HG03521 (cell line): ENCODE measurements around the gene SYS1.

ENCODE experiments used
- ATAC-seq: cut with Tn5 transposase; IDR thresholded peaks from one replicate; pipeline ENCODE4 v1.9.1; 2021; ENCODE audit warnings: mild to moderate bottlenecking, moderate library complexity; ENCODE audit not compliant: unreplicated experiment

Gene SYS1

DNA sequence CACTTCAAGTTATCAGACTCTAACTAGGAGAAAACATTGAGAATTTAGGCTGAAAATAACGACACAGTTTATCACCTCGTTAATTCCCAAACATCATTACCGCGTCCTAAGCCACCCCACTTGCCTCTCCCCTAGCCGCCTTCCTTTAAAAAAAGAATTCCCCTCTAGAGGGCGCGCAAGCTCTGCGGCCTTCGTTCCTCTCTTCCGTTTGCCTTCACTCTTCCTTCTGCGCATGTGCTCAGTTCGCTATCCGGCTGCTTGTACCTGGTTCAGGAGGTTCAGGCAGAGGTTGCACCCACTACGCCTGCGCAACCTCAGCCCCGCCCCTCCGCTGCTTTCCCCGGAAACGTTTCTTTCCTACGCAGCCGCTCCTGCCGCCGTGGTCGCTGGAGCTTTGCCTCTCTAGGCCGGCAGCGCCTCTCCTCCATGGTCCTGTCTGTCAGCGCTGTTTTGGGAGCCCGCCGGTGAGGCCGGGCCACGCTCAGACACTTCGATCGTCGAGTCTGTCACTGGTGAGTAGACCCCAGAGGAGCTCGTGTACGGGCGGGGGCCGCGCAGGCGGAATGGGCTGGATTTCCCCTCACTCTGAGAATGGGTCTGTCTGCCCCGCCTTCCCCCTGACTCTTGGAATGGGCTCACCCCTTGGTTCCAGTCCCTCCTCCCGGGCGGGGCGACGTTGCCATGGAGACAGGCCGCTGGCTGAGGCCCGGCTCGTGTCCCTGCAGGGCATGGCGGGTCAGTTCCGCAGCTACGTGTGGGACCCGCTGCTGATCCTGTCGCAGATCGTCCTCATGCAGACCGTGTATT, at the start of gene SYS1:
Gene SYS1, plus strand, starts transcription at position 353 of the 807 bp plus-strand sequence. Its CDS starts 376 bp downstream, at position 729.
- peak; percentile 87 for ATAC-seq

DNA sequence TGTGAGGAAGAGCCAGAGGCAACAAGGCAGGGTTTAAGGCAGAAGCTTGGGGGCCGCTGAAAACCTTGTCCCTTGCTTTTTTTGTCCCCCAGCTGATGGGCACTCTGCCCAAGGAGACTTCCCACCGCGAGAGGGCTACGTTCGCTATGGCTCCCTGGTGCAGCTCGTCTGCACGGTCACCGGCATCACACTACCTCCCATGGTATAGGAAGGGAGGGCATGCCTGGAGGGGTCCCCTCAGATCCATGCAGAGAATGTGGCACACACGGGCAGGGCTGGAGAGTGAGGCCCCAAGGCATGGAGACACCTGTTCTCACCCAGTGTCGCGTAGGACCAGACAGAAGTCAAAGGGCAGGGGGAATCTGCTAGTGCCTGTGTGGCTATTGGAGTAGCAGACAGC, 49.0 kb upstream of the SYS1 start:
- ATAC-seq = no peak

DNA sequence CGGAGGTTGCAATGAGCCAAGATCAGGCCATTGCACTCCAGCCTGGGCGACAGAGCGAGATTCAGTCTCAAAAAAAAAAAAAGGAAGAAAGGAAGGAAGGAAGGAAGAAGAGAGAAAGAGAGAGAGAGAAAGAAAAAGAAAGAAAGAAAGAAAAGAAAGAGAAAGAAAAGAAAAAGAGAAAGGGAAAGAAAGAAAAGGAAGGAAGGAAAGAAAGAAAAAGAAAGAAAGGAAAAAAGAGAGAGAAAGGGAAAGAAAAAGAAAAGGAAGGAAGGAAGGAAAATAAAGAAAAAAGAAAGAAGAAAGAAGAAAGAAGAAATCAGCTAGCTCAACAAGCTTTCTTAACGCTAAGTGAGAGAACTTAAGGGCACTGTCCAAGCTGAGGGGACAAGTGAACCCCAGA, 47.3 kb upstream of the SYS1 start:
- no peak for ATAC-seq

DNA sequence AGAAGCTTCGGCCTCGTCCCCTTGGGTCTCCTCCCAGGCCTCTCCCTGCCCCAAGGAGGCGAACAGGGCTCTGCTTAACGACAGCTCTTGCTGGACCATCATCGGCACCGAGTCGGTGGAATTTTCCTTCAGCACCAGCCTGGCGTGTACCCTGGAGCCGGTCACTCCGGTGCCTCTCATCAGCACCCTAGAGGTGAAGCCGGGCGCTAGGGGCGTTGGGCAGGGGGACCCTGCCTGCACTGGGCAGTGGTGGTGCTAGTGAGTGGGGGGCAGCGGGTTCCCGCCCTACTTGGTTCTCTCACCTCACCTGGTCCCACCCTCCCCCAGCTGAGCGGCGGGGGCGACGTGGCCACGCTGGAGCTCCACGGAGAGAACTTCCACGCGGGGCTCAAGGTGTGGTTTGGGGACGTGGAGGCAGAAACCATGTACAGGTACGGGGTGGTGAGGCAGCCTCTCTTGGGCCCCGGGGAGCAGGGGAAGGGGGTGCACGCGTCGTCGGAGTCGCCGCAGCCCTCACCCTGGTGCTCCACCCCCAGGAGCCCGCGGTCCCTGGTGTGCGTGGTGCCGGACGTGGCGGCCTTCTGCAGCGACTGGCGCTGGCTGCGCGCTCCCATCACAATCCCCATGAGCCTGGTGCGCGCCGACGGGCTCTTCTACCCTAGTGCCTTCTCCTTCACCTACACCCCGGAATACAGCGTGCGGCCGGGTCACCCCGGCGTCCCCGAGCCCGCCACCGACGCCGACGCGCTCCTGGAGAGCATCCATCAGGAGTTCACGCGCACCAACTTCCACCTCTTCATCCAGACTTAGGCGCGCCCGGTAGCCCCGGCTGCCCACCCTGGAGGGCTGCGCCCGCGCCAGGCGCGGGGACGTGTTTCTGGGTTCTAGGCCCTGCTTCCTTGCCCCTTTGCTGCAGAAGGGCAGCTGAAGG, 46.5 kb upstream of the SYS1 start:
- no peak for ATAC-seq

DNA sequence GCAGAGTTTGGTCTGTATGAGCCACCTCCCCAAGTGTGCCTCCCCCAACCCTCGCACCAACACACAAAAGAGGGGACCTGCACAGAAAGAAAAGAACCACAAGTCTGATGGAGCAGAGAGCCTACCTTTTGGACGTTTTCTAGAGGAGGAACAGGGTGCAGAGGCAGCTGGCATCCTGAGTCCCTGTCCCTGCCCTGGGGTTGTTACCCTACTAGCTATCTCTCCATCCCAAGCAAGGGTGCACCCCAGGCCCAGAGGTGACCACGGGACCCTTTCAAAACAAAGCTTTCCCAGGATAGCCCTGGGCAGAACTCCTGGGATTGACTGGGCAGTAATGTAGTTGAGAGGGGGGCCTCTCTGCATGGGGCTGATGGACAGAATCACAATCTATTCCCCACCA, 45.1 kb upstream of the SYS1 start:
- ATAC-seq = no peak

DNA sequence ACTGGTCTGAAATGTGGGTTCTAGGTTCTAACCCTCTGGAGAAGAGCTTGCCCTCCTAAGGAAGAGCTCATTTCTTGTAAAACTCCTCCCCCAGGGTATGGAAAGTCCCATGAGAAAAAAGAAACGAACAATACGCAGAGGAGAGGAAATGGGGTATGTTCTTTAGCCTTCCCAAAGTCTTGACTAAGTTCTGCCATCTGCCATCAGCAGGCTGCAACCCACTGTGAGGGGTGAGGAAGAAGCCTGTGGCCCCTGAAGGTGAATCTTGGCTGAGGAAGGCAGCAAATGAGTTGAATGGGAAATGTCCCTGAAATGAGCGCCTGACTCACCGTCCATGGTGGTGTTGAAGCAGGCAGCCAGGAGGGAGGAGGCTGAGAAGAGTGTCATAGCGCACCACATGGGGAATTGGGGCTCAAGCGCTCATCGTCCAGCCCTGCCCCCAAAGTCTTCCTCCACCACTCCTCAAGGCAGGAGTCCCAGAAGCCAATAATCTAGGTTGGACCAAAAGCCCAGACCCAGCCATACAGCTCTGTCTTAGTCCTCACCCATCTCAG, 44.5 kb upstream of the SYS1 start:
- no peak for ATAC-seq

DNA sequence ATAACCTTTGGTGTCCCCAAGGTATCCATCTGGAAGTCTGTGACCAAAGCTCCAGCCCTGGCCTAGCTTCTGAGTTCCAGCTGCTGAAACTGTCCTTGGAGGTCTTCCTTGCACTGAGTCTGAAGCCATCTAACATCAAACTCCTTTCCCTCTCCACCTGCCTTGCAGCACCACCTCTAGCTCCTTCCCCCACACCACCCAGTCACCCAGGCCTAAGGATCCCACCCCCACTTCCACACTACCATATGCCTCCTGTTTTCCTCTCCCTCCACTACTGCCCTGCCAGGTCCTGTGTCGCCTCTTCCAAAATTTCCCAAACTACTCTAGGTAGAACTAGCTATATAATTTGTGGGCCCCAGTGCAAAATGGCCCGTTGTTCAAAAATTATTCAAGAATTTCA, 44.0 kb upstream of the SYS1 start:
- ATAC-seq = no peak

DNA sequence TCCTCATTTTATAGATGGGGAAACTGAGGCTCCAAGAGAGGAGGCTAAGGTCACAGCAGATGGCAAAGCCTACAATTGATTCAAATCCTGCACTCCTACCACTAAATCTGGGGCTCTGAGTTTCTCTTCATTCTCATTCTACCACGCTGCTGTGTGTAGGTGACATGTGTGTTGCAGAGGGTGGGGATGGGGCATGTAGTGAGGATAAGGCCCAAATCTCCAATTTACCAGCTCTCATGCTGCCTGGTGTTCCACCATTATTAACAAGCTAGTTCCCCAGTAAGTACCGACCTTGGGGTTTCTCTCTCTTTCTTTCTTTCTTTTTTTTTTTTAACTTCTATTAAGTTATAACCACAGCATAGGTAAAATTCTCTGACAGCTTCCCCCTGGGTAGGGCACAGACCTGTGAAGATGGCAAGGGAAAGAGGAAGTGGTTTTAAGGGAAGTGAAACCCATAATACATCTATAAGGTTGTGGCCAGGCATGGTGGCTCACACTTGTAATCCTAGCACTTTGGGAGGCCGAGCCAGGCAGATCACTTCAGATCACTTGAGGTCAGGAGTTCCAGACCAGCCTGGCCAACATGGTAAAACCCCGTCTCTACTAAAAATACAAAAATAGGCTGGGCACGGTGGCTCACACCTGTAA, 41.9 kb upstream of the SYS1 start:
- no peak for ATAC-seq

DNA sequence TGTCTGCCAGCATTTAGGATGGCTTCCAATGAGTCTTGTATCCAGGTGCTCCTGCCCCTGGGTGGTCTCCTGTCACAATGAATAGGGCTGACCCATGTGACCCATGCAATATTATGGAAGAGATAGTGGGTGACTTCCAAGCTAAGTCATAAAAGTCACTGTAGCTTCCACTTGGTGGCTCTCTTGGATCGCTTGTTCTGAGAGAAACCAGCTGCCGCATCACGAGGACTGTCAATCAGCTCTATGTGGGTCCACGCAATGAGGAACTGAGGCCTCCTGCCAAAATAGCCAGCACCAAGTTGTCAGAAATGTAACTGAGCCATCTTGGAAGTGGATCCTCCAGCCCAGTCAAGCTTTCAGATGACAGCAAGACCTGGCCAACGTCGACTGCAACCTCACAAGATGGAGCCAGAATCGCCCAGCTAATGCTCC, 40.0 kb upstream of the SYS1 start:
- no peak for ATAC-seq

DNA sequence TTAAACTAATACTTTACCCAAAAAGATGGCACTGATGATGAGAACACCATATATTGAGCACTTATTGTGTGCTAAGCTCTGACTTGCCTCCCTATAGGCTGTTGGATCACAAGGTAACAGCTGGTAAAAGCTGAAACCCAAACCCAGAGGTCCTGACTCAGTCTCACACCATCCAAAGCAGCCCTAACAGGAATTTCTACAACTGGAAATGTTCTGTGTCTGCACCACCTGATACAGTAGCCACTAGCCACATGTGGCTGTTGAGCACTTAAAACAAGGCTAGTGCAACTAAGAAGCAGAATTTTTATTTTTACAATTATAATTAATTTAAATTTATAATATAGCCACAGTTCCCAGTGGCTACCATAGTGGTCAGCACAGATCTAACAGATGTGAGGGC, 39.2 kb upstream of the SYS1 start:
- ATAC-seq = no peak

DNA sequence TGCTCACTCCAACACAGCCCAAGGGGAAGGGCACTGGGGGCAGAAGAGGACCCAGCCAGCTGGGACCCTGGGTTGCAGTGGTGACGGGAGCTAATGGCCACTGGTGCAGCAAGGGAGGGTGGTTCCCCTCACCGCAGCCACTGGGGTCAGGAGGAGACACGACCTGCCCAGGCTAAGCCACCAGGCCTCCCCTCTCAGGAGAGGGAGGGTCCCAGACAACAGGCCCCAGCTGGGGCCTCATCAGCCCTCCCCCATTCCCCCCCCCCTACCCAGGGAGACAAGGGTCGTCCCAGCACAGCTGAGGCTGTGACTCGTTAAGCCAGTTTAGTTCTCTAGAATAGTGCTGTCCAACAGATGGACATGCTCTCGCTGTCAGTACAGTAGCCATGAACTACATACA, 37.6 kb upstream of the SYS1 start:
- ATAC-seq = no peak

DNA sequence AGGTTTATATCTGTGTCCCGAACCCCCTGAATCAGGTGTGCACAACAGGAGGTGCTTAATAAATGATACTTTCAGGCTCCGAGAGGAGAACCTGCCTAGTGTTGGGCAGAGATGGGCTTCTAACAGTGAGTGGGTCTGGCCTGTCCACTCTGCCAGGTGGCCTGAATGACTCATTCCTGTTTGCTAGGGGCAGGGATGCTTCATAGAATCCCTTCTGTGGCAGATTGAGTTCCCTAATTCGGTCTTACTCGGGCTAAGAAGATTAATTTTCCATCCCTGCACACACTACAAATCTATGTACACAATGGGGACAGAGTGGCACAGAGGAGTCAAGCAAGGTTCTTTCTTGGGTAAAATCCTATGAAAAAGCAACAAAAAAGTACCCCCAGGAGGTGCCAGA, 34.5 kb upstream of the SYS1 start:
- ATAC-seq = no peak

DNA sequence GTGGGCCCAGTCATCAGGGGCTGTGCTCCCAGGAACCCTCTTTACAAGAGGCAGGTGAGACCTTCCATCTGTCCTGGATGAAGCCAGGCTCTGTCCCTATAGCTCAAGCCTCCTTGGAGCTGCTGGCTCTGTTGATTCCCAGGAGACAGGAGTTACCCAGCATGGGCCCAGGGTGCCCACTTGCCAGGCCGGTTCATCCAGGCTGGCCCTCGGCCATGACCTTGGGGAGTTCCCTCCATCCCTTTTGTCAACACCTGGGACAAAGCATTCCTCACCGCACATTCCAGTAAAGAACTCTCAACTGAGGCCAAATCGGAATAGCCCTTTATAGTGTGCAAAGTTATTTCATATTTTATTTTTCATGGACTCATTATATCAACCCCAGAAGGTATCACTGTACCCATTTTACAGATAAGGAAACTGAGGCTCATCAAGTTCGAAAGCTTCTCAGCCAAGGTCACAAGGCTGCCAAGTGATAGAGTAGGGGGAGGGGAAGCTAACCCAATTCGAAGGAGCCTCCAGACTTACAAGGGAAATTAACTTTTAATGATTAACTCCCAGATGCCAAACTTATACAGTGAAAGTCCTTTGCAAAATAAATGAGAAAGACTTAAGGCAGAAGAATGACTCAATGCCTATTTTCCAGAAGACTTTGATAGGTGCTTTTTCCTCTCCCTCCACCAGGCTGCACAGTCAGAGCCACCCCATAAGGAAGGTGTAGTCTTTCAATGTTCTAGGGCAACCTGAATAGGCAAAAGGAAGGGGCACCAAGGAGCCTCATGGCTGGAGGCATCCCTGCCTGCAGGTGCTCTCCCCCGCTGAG, 33.2 kb upstream of the SYS1 start:
- no peak for ATAC-seq

DNA sequence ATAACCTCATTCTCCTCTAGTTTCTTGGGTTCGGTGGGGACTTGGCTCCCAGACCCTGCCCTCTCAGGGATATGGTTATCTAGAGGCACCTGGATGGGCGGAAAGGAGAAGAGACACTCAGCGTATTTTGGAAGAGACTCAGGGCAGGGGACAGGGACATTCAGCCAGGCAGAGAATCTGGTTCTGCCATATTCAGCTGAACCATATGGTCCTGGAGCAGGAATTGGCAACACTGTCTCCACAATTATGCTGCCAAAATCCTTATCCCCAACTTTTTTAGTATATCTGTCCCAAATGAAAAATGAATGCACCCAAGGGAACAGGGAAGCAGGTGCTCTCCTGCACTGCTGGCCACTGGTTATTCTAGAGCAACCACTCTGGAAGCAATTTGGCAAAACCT, 32.5 kb upstream of the SYS1 start:
- no peak for ATAC-seq

DNA sequence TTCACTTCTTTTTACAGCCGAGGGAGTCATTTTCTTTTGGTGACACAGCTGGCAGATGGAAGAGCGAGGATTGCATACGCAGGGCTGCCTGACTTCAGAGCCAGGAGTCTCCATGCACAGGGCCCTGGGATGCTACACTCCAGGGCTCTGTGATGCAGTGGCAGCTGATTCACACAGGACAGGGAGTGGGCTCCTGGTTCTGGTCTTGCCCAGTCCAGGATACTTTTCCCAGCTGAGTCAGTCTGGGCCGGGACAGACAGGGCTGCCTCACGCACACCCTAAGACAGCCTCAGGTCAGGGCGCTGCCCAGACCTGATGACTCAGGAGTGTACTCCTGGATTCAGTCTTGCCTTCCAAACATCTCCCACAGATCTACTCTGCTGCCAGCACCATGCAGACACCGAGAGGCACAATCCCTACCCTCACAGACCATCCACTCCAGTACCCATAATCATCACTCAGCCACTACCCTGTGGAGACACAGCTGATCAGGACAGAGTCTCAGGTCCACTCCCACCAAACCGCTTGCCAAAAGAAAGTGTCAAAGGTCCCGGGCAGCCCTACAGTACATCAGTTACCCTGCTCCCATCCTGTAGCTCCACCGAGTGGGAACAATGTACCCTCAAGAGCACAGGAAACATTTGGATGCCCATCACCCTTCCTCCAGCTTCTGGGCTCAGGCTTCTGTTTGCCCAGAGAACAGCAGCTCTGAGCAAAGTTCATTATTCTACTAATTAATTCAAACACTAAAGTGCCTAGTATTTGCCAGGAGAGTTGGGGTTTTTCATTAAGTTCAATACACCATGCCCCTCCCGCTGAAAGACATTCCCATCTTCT, 26.2 kb upstream of the SYS1 start:
- no peak for ATAC-seq

DNA sequence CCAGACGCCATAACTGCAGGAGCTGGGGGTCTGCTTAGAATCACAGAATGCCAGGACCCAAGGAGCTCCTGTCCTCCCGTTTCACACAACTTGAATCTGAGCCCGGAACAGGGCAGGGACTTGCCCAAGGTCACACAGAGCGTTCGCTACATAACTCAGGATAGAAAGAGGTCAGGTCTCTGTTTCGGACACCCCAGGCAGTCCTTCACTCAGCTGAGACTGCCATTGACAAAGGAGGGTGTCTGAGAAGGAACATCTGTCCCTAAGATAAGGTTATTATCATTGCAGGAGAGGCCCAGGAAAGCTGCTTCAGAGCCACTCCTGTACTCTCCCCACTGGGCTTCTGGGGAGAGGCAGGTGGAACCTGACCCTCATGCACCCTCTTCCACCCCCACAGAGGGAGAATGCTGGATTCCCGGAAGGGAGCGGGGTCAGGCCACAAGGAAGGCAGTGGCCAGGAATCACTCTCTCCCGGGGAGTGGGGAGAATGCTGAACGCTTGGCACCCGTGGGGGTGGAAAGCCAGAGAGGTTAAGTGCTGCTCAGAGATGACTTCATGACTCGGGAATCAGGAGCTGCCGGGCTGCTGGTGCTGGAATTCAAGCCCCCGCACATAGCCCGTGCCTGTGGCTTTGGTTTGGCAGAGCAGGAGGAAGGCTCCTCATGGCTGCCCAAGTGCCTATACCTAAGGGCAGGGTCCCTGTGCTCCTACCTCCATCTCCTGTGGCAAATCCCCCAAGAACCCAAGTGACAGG, 25.4 kb upstream of the SYS1 start:
- no peak for ATAC-seq

DNA sequence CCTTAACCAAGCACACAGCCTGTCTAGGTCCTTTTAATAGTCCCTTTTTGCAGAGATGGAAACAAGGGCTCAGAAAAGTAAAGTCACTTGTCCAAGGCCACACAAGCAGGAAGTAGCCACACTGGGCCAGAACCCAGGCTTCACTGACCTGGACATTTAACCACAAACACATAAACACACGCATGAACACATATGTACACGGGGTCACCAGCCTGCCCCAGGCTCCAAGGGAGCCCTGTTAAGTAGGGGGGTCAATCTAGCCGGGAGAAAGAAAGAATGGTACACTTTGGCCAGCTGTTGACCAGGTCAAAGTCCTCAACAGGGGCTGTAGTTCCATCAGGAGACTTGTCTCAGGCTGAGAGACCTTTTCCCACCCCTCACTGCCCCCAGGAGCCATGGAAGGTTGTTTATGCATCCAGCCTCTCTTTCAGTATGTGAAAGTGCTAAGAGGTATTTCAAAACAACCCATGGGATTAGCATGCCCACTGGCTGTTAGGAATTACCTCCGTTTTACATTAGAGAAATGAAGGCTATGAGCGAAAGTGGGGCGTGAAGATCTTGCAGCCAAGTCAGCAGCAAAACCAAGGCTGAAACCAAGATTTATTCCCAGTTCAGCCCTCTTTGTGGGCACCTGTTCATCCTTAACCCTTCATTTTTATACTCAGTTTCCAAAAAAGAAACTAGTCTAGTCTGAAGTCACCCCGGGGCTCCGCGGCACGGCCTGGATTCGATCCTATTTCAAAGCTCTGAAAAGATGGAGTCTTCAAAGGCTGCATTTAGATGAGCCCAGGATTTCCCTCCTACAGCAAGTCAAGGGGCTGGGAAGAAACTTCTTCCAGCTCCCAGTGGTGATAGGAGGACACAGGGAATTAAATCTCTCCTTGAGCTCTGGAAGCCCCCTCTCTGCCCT, 24.6 kb upstream of the SYS1 start:
- no peak for ATAC-seq

DNA sequence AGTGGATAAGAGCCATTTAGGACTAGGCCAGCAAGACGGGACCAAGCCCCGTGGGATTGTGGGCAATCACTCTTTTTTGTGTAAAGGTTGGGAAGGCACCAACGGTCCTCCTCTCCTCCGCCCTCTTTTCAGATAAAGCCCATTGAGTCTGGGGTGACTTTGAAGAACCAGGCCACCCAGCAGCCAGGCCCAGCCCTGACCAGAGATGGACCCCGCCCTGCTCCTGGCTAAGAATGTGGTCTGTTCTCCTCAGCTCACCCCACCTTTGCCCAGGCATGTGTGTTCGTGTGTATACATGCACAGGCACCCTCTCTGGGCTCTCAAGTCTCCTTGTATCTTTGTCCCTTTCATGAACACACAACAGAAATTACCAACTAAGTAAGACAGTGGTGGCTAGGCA, 23.9 kb upstream of the SYS1 start:
- ATAC-seq = no peak
